HCT116 (cell line): Measurements from ENCODE around the gene IRF4. TPM values are rescaled to one million over a fixed set of nuclear protein-coding genes. Genes with fewer than 3 reads are reported as not detected.

Experiments
- ATAC-seq: fragments of 200-7000 bp; cut with Tn5 transposase; 2 replicates; pipeline ENCODE4 v1.9.1; 2020; ENCODE audit warnings: mild to moderate bottlenecking, moderate library complexity
- BruUV-seq: library from RNA; stranded (reverse); fragments of 400-500 nt; replicated peaks from 2 replicates; lab custom pipeline; 2021; lab: Mats Ljungman, UMichigan
- CTCF ChIA-PET: fragments of 300-600 bp; sonication (Branson Sonifier 250); formaldehyde crosslinking; loops from one replicate; lab custom pipeline; 2021; ENCODE audit warnings: antibody characterized with exemption; lab: Charles Lee
- POLR2A ChIA-PET: fragments of 300-600, 350-600 bp; sonication (Branson Sonifier 250); formaldehyde crosslinking; loops from one replicate; lab custom pipeline; 2021; ENCODE audit warnings: antibody characterized with exemption; lab: Charles Lee
- RAD21 ChIA-PET, 2 experiments: fragments of 300-600 bp; sonication (Branson Sonifier 250); formaldehyde crosslinking; loops; one replicate each; lab custom pipeline; 2023; ENCODE audit warnings: low total read pairs in 2 of 2; ENCODE audit not compliant: uncharacterized antibody in 2 of 2, unreplicated experiment in 2 of 2, low non-redundant PET in 1 of 2; lab: Charles Lee
- DNase-seq: peaks from one replicate; pipeline ENCODE4 v3.0.0-alpha.2; 2010; ENCODE audit warnings: low read depth, low spot score
- H2AFZ ChIP-seq: fragments of 200-600 bp; shearing (Covaris generic), sonication (generic); 2 replicates; pipeline ENCODE4 v1.6.1; 2017; ENCODE audit warnings: low read depth, mixed run types, mixed read lengths, antibody characterized with exemption, low read length; ENCODE audit not compliant: poor library complexity, severe bottlenecking
- H3K27ac ChIP-seq: 2 replicates; pipeline ENCODE4 v1.5.1; 2012; ENCODE audit warnings: low read depth, low read length
- H3K27me3 ChIP-seq: fragments of 200-600 bp; sonication (generic); 2 replicates; pipeline ENCODE4 v1.6.1; 2016; ENCODE audit warnings: mixed run types, low read length, mixed read lengths; ENCODE audit not compliant: insufficient read depth
- H3K36me3 ChIP-seq, 2 experiments: fragments of 200-500 bp in 1 of 2; fragments of 200-600 bp in 1 of 2; sonication (Bioruptor generic) in 1 of 2; sonication (generic) in 1 of 2; 2 replicates each; pipeline versions ENCODE4 v1.5.1 to v1.6.1; 2014 to 2016; ENCODE audit warnings: low read length in 2 of 2, inconsistent platforms in 1 of 2, mixed read lengths in 1 of 2, mixed run types in 1 of 2; ENCODE audit not compliant: insufficient read depth in 2 of 2, control insufficient read depth in 1 of 2
- H3K4me1 ChIP-seq, 2 experiments: fragments of 200-600 bp in 1 of 2; sonication (generic) in 1 of 2; 2 replicates each; pipeline versions ENCODE4 v1.5.1 to v1.6.1; 2012 to 2017; ENCODE audit warnings: low read length in 2 of 2, inconsistent platforms in 1 of 2, mild to moderate bottlenecking in 1 of 2, mixed read lengths in 1 of 2, mixed run types in 1 of 2, moderate library complexity in 1 of 2; ENCODE audit not compliant: insufficient read depth in 2 of 2, control insufficient read depth in 1 of 2
- H3K4me2 ChIP-seq: fragments of 200-600 bp; sonication (generic); 2 replicates; pipeline ENCODE4 v1.6.1; 2017; ENCODE audit warnings: mixed run types, low read length, mixed read lengths
- H3K4me3 ChIP-seq, 2 experiments: fragments of 200-600 bp in 1 of 2; sonication (generic) in 1 of 2; replicated peaks in 1 of 2; 2 replicates each; pipeline ENCODE4 v1.5.1; 2011 to 2016; ENCODE audit warnings: low read length in 2 of 2, control low read depth in 1 of 2, low read depth in 1 of 2, mild to moderate bottlenecking in 1 of 2, mixed read lengths in 1 of 2, mixed run types in 1 of 2
- H3K79me2 ChIP-seq: fragments of 200-600 bp; sonication (generic); 2 replicates; pipeline ENCODE4 v1.6.1; 2017; ENCODE audit warnings: mild to moderate bottlenecking, mixed run types, low read length, moderate library complexity, mixed read lengths; ENCODE audit not compliant: insufficient read depth
- H3K9ac ChIP-seq: fragments of 200-600 bp; sonication (generic); 2 replicates; pipeline ENCODE4 v1.6.1; 2016; ENCODE audit warnings: low read length, mixed read lengths
- H3K9me2 ChIP-seq: fragments of 200-600 bp; sonication (generic), shearing (Covaris generic); 2 replicates; pipeline ENCODE4 v1.6.1; 2017; ENCODE audit warnings: mixed run types, mild to moderate bottlenecking, moderate library complexity; ENCODE audit not compliant: insufficient read depth
- H3K9me3 ChIP-seq, 2 experiments: fragments of 200-500 bp in 1 of 2; fragments of 200-600 bp in 1 of 2; sonication (Bioruptor generic) in 1 of 2; sonication (generic) in 1 of 2; 2 replicates each; pipeline ENCODE4 v1.6.1; 2014 to 2017; ENCODE audit warnings: low read length in 2 of 2, mixed read lengths in 2 of 2, inconsistent platforms in 1 of 2, low read depth in 1 of 2, mild to moderate bottlenecking in 1 of 2, mixed run types in 1 of 2, moderate library complexity in 1 of 2; ENCODE audit not compliant: control insufficient read depth in 1 of 2, insufficient read depth in 1 of 2
- H4K20me1 ChIP-seq: fragments of 200-600 bp; sonication (generic), shearing (Covaris generic); 2 replicates; pipeline ENCODE4 v1.6.1; 2017; ENCODE audit warnings: mixed run types, mild to moderate bottlenecking, moderate library complexity; ENCODE audit not compliant: insufficient read depth
- CBX3 ChIP-seq: IDR thresholded peaks from 2 replicates; pipeline ENCODE4 v1.6.1; 2012; ENCODE audit warnings: low read depth
- EZH2 ChIP-seq: fragments of 200-600 bp; sonication (generic); IDR thresholded peaks from 2 replicates; pipeline ENCODE4 v1.6.1; 2017; ENCODE audit warnings: antibody characterized with exemption, mixed run types
- EZH2phosphoT487 ChIP-seq: fragments of 200-600 bp; IDR thresholded peaks from 2 replicates; pipeline ENCODE4 v1.6.1; 2018; ENCODE audit warnings: antibody characterized with exemption, borderline replicate concordance
- JUND ChIP-seq: IDR thresholded peaks from 2 replicates; pipeline ENCODE4 v1.6.1; 2012
- POLR2A ChIP-seq: IDR thresholded peaks from 2 replicates; pipeline ENCODE4 v1.7.0; 2011; ENCODE audit warnings: borderline replicate concordance; ENCODE audit not compliant: insufficient read depth, insufficient read length; ENCODE audit errors: extremely low read depth
- SRF ChIP-seq: IDR thresholded peaks from 2 replicates; pipeline ENCODE4 v1.6.1; 2012; ENCODE audit warnings: low read depth
- ZFX ChIP-seq: fragments of 450-650 bp; IDR thresholded peaks from 2 replicates; pipeline ENCODE4 v1.6.1; 2017
- ZNF274 ChIP-seq: fragments of 200-500 bp; sonication (Bioruptor generic); IDR thresholded peaks from 2 replicates; pipeline ENCODE4 v1.6.1; 2014; ENCODE audit warnings: mild to moderate bottlenecking, low read depth, low read length, inconsistent platforms
- intact Hi-C: fragments of 100-400 bp; cut with micrococcal nuclease; formaldehyde crosslinking; loops from 2 replicates; pipeline ENCODE4 v1.10.0; 2022
- total RNA-seq: library from RNA; stranded (reverse); gene quantifications from one replicate; pipeline ENCODE4 v1.2.1, GENCODE V29; 2021; ENCODE audit not compliant: unreplicated experiment
- TF ChIP-seq, protein P1 (sequence below): IDR thresholded peaks from 2 replicates; pipeline ENCODE4 v1.6.1; 2012
- TF ChIP-seq, protein P2 (sequence below): IDR thresholded peaks from 2 replicates; pipeline ENCODE4 v1.6.1; 2011; ENCODE audit warnings: mild to moderate bottlenecking, low read length, moderate library complexity; ENCODE audit not compliant: insufficient replicate concordance; ENCODE audit errors: extremely low read depth

Gene IRF4
- total RNA-seq, 1 experiment from 2014 or later = 1.2 TPM

DNA sequence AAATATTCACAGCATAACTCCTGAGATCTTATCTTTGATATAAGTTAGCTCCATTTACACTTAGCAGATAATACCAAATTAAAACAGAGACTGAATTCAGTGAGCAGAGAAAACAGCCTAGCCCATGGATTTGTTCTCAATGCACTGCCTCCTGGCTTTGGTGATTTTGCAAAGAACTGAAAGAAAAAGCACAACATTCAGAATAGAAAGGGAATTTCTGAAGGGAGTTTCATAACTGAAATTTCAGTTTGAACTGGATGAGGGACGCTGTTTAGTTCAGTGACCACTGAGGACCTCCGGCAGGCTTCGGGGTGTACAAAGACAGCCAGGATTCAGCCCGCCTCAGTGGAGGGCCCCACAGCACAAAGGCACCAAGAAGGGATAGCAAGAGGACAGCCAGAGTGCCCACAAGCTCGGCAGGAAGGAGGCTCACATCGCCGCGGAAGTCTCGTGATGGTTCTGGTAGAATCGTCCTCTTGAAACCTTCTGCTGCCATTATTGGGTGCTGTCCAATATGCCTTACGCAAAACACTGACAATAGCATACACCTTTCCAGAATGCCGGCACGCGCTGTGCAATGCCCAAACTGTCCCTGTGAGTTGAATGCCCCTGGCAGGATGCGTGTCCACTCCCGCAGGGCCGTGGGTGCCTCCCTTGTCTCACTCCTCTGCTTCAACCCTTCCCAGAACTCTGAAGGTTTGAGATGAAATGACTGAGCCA, 9.7 kb upstream of the IRF4 start:
- CTCF ChIA-PET = no interaction called here
- Histone ChIP-seq H3K4me3 (no peak overlapping the region), H3K9me2 (no peaks in the 10 kb centered on the region), H3K4me2 (no peak overlapping the region), H4K20me1 (no peaks in the 10 kb centered on the region), H3K79me2 (no peaks in the 10 kb centered on the region), H3K36me3 (no peaks in the 10 kb centered on the region)
- intact Hi-C loops = no loop called here
- no peak for ATAC-seq
- no TSS peak for BruUV-seq
- TF ChIP-seq EZH2 (no peak), EZH2phosphoT487 (no peak), CBX3 (no peak), JUND (no peak), ZFX (no peak), POLR2A (no peak), ZNF274 (no peak), SRF (no peak)
- TF ChIP-seq, protein P1, sequence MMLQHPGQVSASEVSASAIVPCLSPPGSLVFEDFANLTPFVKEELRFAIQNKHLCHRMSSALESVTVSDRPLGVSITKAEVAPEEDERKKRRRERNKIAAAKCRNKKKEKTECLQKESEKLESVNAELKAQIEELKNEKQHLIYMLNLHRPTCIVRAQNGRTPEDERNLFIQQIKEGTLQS = no peak
- TF ChIP-seq, protein P2, sequence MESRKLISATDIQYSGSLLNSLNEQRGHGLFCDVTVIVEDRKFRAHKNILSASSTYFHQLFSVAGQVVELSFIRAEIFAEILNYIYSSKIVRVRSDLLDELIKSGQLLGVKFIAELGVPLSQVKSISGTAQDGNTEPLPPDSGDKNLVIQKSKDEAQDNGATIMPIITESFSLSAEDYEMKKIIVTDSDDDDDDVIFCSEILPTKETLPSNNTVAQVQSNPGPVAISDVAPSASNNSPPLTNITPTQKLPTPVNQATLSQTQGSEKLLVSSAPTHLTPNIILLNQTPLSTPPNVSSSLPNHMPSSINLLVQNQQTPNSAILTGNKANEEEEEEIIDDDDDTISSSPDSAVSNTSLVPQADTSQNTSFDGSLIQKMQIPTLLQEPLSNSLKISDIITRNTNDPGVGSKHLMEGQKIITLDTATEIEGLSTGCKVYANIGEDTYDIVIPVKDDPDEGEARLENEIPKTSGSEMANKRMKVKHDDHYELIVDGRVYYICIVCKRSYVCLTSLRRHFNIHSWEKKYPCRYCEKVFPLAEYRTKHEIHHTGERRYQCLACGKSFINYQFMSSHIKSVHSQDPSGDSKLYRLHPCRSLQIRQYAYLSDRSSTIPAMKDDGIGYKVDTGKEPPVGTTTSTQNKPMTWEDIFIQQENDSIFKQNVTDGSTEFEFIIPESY = no peak
- TF ChIP-seq, all 23 proteins: peak for 0
- RAD21 ChIA-PET = no interaction called here
- no peak for DNase-seq
- H3K9ac ChIP-seq = no peak overlapping the region
- no peaks in the 10 kb centered on the region for H3K4me1 ChIP-seq
- POLR2A ChIA-PET = no interaction called here
- H3K27ac ChIP-seq = no peak overlapping the region
- no peaks in the 10 kb centered on the region for H3K27me3 ChIP-seq
- H2AFZ ChIP-seq = no peak overlapping the region
- no peaks in the 10 kb centered on the region; a peak in 2 of 4 replicates for H3K9me3 ChIP-seq
